Hematopoietic multipotent progenitor cell (in vitro differentiated cells): ENCODE measurements around the gene SDC1. TPM values are rescaled to one million over a fixed set of nuclear protein-coding genes. Genes with fewer than 3 reads are reported as not detected.

Experiments
- DNase-seq, 3 donors: peaks; one replicate each; pipeline ENCODE4 v3.0.0-alpha.2; 2011 to 2015; ENCODE audit warnings: low read depth in 2 of 3, low spot score in 2 of 3
- small RNA-seq: library from RNA; depleted of rRNA; stranded (forward); fragments of <200 nt; gene quantifications from one replicate; pipeline ENCODE3, GENCODE V24; 2012
- total RNA-seq: library from RNA; depleted of rRNA; stranded (reverse); fragments of >200 nt; gene quantifications from one replicate; pipeline ENCODE4 v1.2.3, GENCODE V29; 2012

The SDC1 gene
- total RNA-seq, 1 donor, result 0.27 TPM

DNA sequence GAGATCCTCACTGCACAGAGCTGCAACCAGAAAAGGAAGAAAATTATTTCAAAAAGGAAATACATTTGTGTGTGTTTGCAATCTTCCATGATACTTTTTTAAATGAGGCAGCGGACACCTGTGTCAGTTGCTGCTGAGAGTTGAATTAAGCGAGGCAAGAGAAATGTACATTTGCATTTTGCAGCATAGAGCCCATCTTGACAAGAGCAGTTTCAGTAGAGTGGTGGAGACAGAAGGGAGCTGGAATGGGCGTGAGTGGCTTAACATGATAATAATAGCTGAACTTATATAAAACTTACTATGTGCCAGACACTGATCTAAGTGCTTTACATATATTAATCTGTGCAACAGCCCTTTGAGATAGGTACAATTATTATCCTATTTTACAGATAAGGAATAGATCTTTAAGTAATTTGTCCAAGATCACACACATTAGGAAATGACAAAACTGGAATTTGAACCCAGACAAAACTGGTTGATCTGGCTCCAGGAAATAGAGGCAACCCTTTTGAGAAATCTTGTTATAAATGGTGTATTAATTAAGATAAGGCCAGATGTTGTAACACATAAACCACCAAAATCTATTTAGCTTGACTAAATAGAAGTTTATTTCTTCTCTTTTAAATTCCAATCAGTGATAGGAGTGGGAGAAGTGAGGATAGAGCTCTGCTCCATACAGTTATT lies 68.7 kb downstream of the SDC1 start:
- no peak for DNase-seq

DNA sequence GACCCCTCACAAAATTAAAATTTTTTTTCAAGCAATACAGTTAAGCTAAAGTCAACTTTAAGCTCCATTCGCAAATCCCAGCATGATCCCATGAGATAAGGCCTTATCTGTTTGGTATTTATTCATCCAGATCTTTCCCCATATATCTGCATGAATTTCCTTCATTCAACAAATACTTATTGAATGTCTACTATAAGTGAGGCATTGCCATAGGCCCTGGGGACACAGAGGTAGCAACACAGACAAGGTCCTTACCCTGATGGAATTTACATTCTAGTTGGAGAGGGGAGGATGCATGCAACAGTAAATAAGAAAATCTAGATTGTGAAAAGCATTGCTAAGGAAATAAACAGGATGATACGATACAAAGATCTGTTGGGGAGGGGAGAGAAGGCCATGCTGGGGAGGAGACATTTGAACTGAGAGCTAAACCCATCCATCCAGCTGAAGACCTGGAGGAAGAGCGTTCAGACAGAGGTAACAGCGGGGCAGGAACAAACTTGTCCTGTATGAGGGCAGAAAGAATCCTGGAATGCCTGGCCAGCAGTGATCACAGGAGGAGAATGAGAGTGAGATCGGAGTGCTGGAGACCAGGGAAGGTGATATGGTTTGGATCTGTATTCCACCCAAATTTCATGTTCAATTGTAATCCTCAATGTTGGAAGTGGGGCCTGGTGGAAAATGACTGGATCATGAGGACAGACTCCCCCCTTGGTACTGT lies 71.6 kb downstream of the SDC1 start:
- no peak for DNase-seq

DNA sequence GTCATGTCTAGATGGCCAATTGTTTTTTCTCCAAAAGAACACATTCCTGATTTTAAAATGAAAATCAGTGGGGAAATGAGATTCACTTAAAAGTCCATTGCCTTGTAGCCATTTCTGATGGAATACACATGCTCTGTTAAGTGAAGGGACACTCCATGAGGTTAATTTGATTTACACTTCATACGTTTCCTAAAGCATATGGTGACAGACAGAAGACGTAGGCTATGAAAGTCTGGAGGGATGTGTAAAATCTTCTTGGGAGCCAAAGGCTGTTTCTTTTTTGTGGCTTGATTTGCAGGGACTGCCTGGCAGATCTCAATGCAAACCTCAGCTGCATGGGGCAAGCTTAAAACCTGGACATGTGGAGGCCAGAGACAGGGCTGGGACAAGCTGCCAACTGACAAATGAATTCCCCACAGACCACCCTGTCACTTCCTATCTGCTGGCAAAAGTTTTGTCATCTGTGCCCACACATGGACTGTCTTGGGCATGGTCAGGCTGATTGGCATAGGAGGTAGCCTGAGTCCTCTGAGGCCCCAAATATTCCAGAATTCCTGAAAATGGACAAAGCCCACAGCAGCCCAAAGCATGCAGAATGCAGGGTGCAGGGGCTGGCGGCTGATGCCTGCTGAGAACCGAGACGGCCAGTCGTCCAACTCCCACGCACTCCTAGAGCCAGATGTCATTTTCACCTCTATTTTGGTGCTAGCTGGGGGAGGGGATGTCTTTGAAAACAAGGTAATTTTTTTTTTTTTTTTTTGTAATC lies 73.9 kb downstream of the SDC1 start:
- DNase-seq, result no peak

Small RNA genes lying within 50 kb of the gene (small RNA-seq; reads per million reads assigned to genes)
- gene RN7SL140P (not detected), gene RNU6-961P (not detected), gene RNU7-113P (not detected)

Other genes starting within 250 kb of the SDC1 start
- 9.2 TPM for gene WDR35, start 235.0 kb downstream of the SDC1 start, total RNA-seq
- not detected for gene MATN3, start 212.5 kb downstream of the SDC1 start, total RNA-seq
- gene LAPTM4A, start 173.5 kb downstream of the SDC1 start, total RNA-seq, result 82.9 TPM
- 88.3 TPM for gene PUM2, start 125.7 kb upstream of the SDC1 start, total RNA-seq
- 528 TPM for gene RHOB, start 221.9 kb upstream of the SDC1 start, total RNA-seq